HK-2 (cell line): ENCODE measurements around the gene MIGA1.
"Not testable (repeated sequence)": the region's sequence is repeated elsewhere in the genome, so short reads cannot be mapped to it uniquely, and the experiment has no call there.

Experiments used
- DNase-seq: peaks from one replicate; pipeline ENCODE4 v3.0.0-alpha.2; 2018; ENCODE audit not compliant: unreplicated experiment

The MIGA1 gene

GRCh38 chr1:77906019-77906545 is 126.6 kb downstream of the MIGA1 start:
- no peak for DNase-seq

DNA sequence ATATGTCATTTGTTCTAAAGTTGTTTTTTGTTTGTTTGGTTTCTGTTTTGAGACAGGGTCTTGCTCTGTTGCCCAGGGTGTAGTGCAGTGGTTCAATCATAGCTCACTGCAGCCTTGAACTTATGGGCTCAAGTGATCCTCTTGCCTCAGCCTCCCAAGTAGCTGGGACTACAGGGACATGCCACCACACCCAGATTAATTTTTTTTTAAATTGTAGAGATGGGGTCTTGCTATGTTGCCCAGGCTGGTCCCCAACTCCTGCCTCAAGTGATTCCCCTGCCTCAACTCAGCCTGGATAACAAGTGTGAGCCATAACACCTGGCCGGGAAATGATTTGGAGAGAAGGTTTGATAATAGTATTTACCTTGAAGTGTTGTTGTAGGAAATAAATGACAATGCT is 127.2 kb downstream of the MIGA1 start:
- DNase-seq: no peak

DNA sequence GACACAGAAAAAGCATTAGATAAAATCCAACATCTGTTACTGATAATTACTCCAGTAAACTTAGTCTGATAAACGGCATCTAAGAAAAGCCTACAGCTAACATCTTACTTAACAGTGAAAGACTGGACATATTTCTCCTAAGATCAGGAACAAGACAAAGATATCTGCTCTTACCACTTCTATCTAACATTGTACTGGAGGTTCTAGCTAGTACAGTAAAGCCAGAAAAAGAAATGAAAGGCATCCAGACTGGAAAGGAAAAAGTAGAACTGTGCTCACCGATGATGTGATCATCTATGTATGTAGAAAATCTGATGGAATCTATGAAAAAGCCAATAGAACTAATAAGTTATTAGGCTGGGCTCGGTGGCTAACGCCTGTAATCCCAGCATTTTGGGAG is 130.7 kb downstream of the MIGA1 start:
- DNase-seq: no peak

DNA sequence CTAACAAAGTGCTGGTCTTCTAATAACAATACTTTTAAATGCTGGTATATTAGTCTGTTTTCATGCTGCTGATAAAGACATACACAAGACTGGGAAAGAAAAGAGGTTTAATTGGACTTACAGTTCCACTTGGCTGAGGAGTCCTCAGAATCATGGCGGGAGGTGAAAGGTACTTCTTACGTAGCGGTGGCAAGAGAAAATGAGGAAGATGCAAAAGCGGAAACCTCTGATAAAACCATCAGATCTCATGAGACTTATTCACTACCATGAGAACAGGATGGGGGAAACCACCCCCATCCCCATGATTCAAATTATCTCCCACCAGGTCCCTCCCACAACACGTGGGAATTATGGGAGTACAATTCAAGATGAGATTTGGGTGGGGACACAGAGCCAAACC is 139.5 kb downstream of the MIGA1 start:
- DNase-seq: not testable (repeated sequence)

DNA sequence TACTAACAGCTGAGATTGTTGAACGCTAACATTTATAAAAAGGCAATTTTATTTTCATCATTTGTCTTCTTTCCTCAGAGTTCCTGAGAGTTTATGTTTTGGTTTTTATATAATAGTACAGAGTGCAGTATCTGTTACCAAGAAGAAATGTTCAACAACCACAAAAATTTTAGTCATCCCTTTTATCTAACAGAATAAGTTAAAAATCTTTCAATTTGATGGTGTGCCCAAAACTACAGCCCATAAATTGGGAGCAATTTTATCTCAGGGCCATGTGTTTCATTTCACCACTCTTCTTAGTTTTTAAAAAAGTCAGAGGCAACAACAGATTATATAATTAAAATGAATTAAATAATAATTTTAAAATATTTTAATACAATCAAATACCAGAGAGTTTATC is 146.1 kb downstream of the MIGA1 start:
- DNase-seq: no peak

GRCh38 chr1:77925956-77926355 is 146.5 kb downstream of the MIGA1 start:
- no peak for DNase-seq

DNA sequence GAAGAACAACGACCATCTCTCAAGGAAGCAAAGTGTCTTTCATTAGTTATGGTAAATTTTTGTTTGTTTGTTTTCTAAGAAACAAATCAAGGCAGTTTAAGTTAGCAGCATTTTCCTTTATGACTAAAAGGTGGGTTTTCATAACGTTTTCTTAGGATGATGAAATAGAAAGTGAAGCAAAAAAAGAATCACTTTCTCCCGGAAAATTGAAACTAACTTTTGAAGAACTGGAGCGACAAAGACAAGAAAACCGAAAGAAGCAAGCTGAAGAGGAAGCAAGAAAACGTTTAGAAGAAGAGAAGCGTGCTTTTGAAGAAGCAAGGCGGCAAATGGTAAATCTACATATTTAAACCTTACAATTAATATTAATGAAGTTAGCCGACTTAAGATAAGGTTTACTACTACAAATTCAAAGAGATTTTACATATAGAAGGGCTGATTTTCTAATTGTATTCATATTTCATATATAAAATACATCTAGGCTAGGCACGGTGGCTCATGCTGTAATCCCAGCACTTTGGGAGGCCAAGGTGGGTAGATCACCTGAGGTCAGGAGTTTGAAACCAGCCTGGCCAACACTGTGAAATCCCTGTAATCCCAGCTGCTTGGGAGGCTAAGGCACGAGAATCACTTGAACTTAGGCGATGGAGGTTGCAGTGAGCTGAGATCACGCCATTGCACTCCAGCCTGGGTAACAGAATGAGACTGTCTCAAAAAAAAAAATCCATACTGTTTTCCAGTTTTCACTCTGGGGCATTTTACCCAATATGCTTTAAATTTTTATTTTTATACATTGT is 147.3 kb downstream of the MIGA1 start:
- DNase-seq: no peak

GRCh38 chr1:77927414-77927813 is 148.0 kb downstream of the MIGA1 start:
- no peak for DNase-seq
